B cell (primary cell): ENCODE results near the gene XYLT1. TPM values are rescaled to one million over a fixed set of nuclear protein-coding genes. Genes with fewer than 3 reads are reported as not detected.

Experiments
- ATAC-seq: fragments of 200-7000 bp; cut with Tn5 transposase; one replicate; pipeline ENCODE4 v1.10.0; 2021; ENCODE audit warnings: low read depth, mild to moderate bottlenecking, moderate number of reproducible peaks, moderate library complexity
- CTCF ChIA-PET: fragments of 350-600 bp; sonication (Branson Sonifier 250); formaldehyde crosslinking; loops from one replicate; lab custom pipeline; 2021; ENCODE audit warnings: antibody characterized with exemption, inconsistent platforms; lab: Charles Lee
- POLR2A ChIA-PET: fragments of 350-600 bp; sonication (Branson Sonifier 250); formaldehyde crosslinking; loops from one replicate; lab custom pipeline; 2021; ENCODE audit warnings: antibody characterized with exemption; lab: Charles Lee
- DNase-seq: peaks from one replicate; pipeline ENCODE4 v3.0.0; 2013
- H2AFZ ChIP-seq: 2 replicates; pipeline ENCODE4 v1.6.1; 2012; ENCODE audit warnings: mild to moderate bottlenecking, low read depth, low read length; ENCODE audit not compliant: insufficient read depth, poor library complexity, severe bottlenecking
- H3K27ac ChIP-seq, 2 donors: 1 replicate in 1 of 2; 2 replicates in 1 of 2; pipeline ENCODE4 v1.5.1; 2012 to 2013; ENCODE audit warnings: low read length in 2 of 2, mild to moderate bottlenecking in 2 of 2, moderate library complexity in 1 of 2
- H3K27me3 ChIP-seq, 4 experiments: fragments of 200-600 bp in 1 of 4; sonication (generic) in 1 of 4; replicated peaks in 1 of 4; 1 replicate in 2 of 4; 2 replicates in 2 of 4; pipeline versions ENCODE4 v1.6.1 to v1.7.0; 2013 to 2016; ENCODE audit warnings: low read length in 3 of 4, mild to moderate bottlenecking in 2 of 4, mixed read lengths in 1 of 4, moderate library complexity in 1 of 4; ENCODE audit not compliant: insufficient read depth in 4 of 4, control insufficient read depth in 3 of 4; ENCODE audit errors: control extremely low read depth in 1 of 4
- H3K36me3 ChIP-seq, 2 experiments: replicated peaks in 1 of 2; 1 replicate in 1 of 2; 2 replicates in 1 of 2; pipeline versions ENCODE4 v1.6.1 to v1.7.1; 2013; ENCODE audit warnings: low read length in 1 of 2; ENCODE audit not compliant: insufficient read depth in 2 of 2, control insufficient read depth in 1 of 2; ENCODE audit errors: control extremely low read depth in 1 of 2, extremely low read depth in 1 of 2
- H3K4me1 ChIP-seq, 2 donors: fragments of 200-600 bp in 1 of 2; sonication (generic) in 1 of 2; 1 replicate in 1 of 2; 2 replicates in 1 of 2; pipeline versions ENCODE4 v1.5.1 to v1.6.1; 2013 to 2017; ENCODE audit warnings: low read length in 2 of 2; ENCODE audit not compliant: control insufficient read depth in 2 of 2, insufficient read depth in 2 of 2
- H3K4me2 ChIP-seq: replicated peaks from 2 replicates; pipeline ENCODE3; 2012; ENCODE audit warnings: mild to moderate bottlenecking, low read depth, low read length; ENCODE audit not compliant: poor library complexity, severe bottlenecking
- H3K4me3 ChIP-seq, 5 experiments: fragments of 200-600 bp in 1 of 5; sonication (generic) in 1 of 5; 1 replicate in 3 of 5; 2 replicates in 2 of 5; pipeline versions ENCODE4 v1.5.1 to v1.7.0; 2011 to 2016; ENCODE audit warnings: low read length in 4 of 5, mild to moderate bottlenecking in 4 of 5, low read depth in 2 of 5, control low read depth in 1 of 5, moderate library complexity in 1 of 5; ENCODE audit not compliant: insufficient read depth in 1 of 5; ENCODE audit errors: control extremely low read depth in 1 of 5, extremely low read depth in 1 of 5
- H3K79me2 ChIP-seq: fragments of 200-600 bp; sonication (generic); one replicate; pipeline ENCODE4 v1.6.0; 2016; ENCODE audit warnings: low read length; ENCODE audit not compliant: control insufficient read depth, insufficient read depth
- H3K9ac ChIP-seq: fragments of 200-600 bp; sonication (generic); 2 replicates; pipeline ENCODE4 v1.6.1; 2017; ENCODE audit warnings: mild to moderate bottlenecking, low read length, moderate library complexity
- H3K9me3 ChIP-seq, 3 donors: one replicate each; pipeline versions ENCODE4 v1.6.1 to v1.7.1; 2013; ENCODE audit warnings: low read length in 2 of 3; ENCODE audit not compliant: control insufficient read depth in 2 of 3, insufficient read depth in 1 of 3; ENCODE audit errors: control extremely low read depth in 1 of 3
- H4K20me1 ChIP-seq: 2 replicates; pipeline ENCODE4 v1.6.0; 2012; ENCODE audit warnings: mild to moderate bottlenecking, low read length; ENCODE audit not compliant: insufficient read depth, control insufficient read depth, poor library complexity, severe bottlenecking
- H3K27ac Mint-ChIP-seq: one replicate; pipeline ENCODE4 v1.8.0; 2021; ENCODE audit warnings: mixed read lengths
- H3K27me3 Mint-ChIP-seq: one replicate; pipeline ENCODE4 v1.8.0; 2021; ENCODE audit warnings: mixed read lengths
- H3K4me1 Mint-ChIP-seq: one replicate; pipeline ENCODE4 v1.8.0; 2021; ENCODE audit warnings: mixed read lengths
- H3K4me3 Mint-ChIP-seq: one replicate; pipeline ENCODE4 v1.8.0; 2021; ENCODE audit warnings: mixed read lengths
- H3K9me3 Mint-ChIP-seq: one replicate; pipeline ENCODE4 v1.8.0; 2022; ENCODE audit warnings: mixed read lengths; ENCODE audit not compliant: insufficient read depth
- EZH2 ChIP-seq: IDR thresholded peaks from 2 replicates; pipeline ENCODE4 v1.6.1; 2012; ENCODE audit warnings: borderline replicate concordance, low read depth, mild to moderate bottlenecking, moderate library complexity, low read length; ENCODE audit not compliant: insufficient read depth, poor library complexity, severe bottlenecking
- WGBS: methylation state at CpG from one replicate; pipeline ENCODE4 v1.1.5; 2013; ENCODE audit warnings: missing lambda C conversion rate; ENCODE audit not compliant: insufficient coverage; 5-methylcytosine and 5-hydroxymethylcytosine counted together
- intact Hi-C: fragments of 100-400 bp; cut with micrococcal nuclease; formaldehyde crosslinking; loops from one replicate; pipeline ENCODE4 v1.10.0; 2022
- polyA plus RNA-seq: library from polyadenylated mRNA; depleted of rRNA; stranded (reverse); fragments of >200 nt; gene quantifications from 2 replicates; pipeline ENCODE4 v1.2.3, GENCODE V29; 2012
- total RNA-seq, 2 donors: library from RNA; stranded (reverse); fragments of 120-200 nt in 1 of 2; gene quantifications; 1 replicate in 1 of 2; 2 replicates in 1 of 2; pipeline versions ENCODE4 v1.2.3 to v1.2.4, GENCODE V29; 2013 to 2022
- TF ChIP-seq, protein P1 (sequence below): fragments of 200-600 bp; IDR thresholded peaks from one replicate; pipeline ENCODE4 v1.8.0; 2022; ENCODE audit warnings: antibody characterized with exemption, mild to moderate bottlenecking

The XYLT1 gene
- total and polyA plus RNA-seq, 2 donors (not counting 1 experiment from before 2014, with no cell fraction given): 8.7 to 59.6 TPM

- Histone ChIP-seq H3K4me3 (no peak overlapping the region), H2AFZ (no peak overlapping the region), H3K27ac (peak overlapping the region in 1 of 2 donors; percentile 46), H3K4me1 (peaks cover 17 to 19% of the 10 kb centered on the region in 2 donors), H3K4me2 (peak overlapping the region; percentile 16), H4K20me1 (peaks cover 19% of the 10 kb centered on the region), H3K36me3 (peaks cover 0 to 18% of the 10 kb centered on the region in 2 experiments), H3K9me3 (no peaks in the 10 kb centered on the region), H3K79me2 (peaks cover 18% of the 10 kb centered on the region), H3K27me3 (no peaks in the 10 kb centered on the region), H3K9ac (no peak overlapping the region)
- WGBS: 97% methylated on average over 3 of the region's 5 CpGs
- intact Hi-C loops: no loop called here
- Mint-ChIP-seq H3K9me3 (no peaks in the 10 kb centered on the region), H3K4me1 (peaks cover 16% of the 10 kb centered on the region), H3K27ac (peak overlapping the region; percentile 47), H3K27me3 (no peaks in the 10 kb centered on the region), H3K4me3 (peak overlapping the region; percentile 5)
- ChIA-PET CTCF (interaction anchor here (1.2 to 1.5 kb wide), 2 partner anchors 21 to 423 kb away, joined by 5 to 6 read pairs; no protein-coding TSS in a partner anchor), POLR2A (no interaction called here)
- DNase-seq (no peak), ATAC-seq (no peak)
- no peak for TF ChIP-seq EZH2
- TF ChIP-seq, protein P1, sequence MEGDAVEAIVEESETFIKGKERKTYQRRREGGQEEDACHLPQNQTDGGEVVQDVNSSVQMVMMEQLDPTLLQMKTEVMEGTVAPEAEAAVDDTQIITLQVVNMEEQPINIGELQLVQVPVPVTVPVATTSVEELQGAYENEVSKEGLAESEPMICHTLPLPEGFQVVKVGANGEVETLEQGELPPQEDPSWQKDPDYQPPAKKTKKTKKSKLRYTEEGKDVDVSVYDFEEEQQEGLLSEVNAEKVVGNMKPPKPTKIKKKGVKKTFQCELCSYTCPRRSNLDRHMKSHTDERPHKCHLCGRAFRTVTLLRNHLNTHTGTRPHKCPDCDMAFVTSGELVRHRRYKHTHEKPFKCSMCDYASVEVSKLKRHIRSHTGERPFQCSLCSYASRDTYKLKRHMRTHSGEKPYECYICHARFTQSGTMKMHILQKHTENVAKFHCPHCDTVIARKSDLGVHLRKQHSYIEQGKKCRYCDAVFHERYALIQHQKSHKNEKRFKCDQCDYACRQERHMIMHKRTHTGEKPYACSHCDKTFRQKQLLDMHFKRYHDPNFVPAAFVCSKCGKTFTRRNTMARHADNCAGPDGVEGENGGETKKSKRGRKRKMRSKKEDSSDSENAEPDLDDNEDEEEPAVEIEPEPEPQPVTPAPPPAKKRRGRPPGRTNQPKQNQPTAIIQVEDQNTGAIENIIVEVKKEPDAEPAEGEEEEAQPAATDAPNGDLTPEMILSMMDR: no peak
These were observed 315.3 kb downstream of the XYLT1 start for GRCh38 chr16:17155485-17155884.

- Histone ChIP-seq H4K20me1 (peaks cover 24% of the 10 kb centered on the region), H3K4me3 (no peak overlapping the region), H3K79me2 (peaks cover 18% of the 10 kb centered on the region), H3K9ac (no peak overlapping the region), H3K27ac (peak overlapping the region; percentile 7 to 46), H3K9me3 (no peaks in the 10 kb centered on the region), H2AFZ (no peak overlapping the region), H3K4me1 (peaks cover 17 to 19% of the 10 kb centered on the region in 2 donors), H3K4me2 (peak overlapping the region; percentile 16), H3K27me3 (no peaks in the 10 kb centered on the region), H3K36me3 (peaks cover 0 to 20% of the 10 kb centered on the region in 2 experiments)
- Mint-ChIP-seq H3K27me3 (no peaks in the 10 kb centered on the region), H3K27ac (peak overlapping the region; percentile 47), H3K4me3 (peak overlapping the region; percentile 20), H3K4me1 (peaks cover 16% of the 10 kb centered on the region), H3K9me3 (no peaks in the 10 kb centered on the region)
- peak; percentile 31 for ATAC-seq
- intact Hi-C loops: no loop called here
- ChIA-PET CTCF (interaction anchor here (1.2 to 1.5 kb wide), 2 partner anchors 22 to 424 kb away, joined by 5 to 6 read pairs; no protein-coding TSS in a partner anchor), POLR2A (no interaction called here)
- DNase-seq: peak; percentile 35
- TF ChIP-seq, protein P1: no peak
- no peak for TF ChIP-seq EZH2
- WGBS: 0% methylated on average over 2 of the region's 2 CpGs
These were observed 315.8 kb downstream of the XYLT1 start for GRCh38 chr16:17154981-17155380.
